GM21723 (cell line): ENCODE measurements around the gene ZDHHC7.

Experiments
- ATAC-seq: cut with Tn5 transposase; IDR thresholded peaks from one replicate; pipeline ENCODE4 v1.9.1; 2021; ENCODE audit warnings: mild to moderate bottlenecking, moderate library complexity; ENCODE audit not compliant: unreplicated experiment

The ZDHHC7 gene

GRCh38 chr16:84970447-84971127 lies 40.7 kb downstream of the ZDHHC7 start:
- no peak for ATAC-seq

GRCh38 chr16:84967828-84968227 lies 43.5 kb downstream of the ZDHHC7 start:
- no peak for ATAC-seq

GRCh38 chr16:84965428-84966415 lies 45.6 kb downstream of the ZDHHC7 start:
- ATAC-seq: no peak

- ATAC-seq: no peak
Measured at GRCh38 chr16:84964386-84965128, 46.8 kb downstream of the ZDHHC7 start.

GRCh38 chr16:84963066-84963465 lies 48.3 kb downstream of the ZDHHC7 start:
- ATAC-seq: no peak

GRCh38 chr16:84960942-84961341 lies 50.4 kb downstream of the ZDHHC7 start:
- no peak for ATAC-seq

GRCh38 chr16:84959784-84960417 lies 51.4 kb downstream of the ZDHHC7 start:
- ATAC-seq: no peak

GRCh38 chr16:84959045-84959576 lies 52.2 kb downstream of the ZDHHC7 start:
- ATAC-seq: no peak

- ATAC-seq: no peak
Measured at GRCh38 chr16:84957792-84958191, 53.5 kb downstream of the ZDHHC7 start.

GRCh38 chr16:84957192-84957591 lies 54.1 kb downstream of the ZDHHC7 start:
- no peak for ATAC-seq

- ATAC-seq: no peak
Measured at GRCh38 chr16:84955427-84955826, 55.9 kb downstream of the ZDHHC7 start.

- ATAC-seq: no peak
Measured at GRCh38 chr16:84953190-84953746, 58.1 kb downstream of the ZDHHC7 start.

- peak; percentile 66 for ATAC-seq
Measured at GRCh38 chr16:84952335-84953189, 58.8 kb downstream of the ZDHHC7 start.

GRCh38 chr16:84950906-84951305 lies 60.4 kb downstream of the ZDHHC7 start:
- ATAC-seq: no peak

GRCh38 chr16:84949772-84950436 lies 61.4 kb downstream of the ZDHHC7 start:
- no peak for ATAC-seq

GRCh38 chr16:84948851-84949610 lies 62.3 kb downstream of the ZDHHC7 start:
- no peak for ATAC-seq

GRCh38 chr16:84947996-84948850 lies 63.1 kb downstream of the ZDHHC7 start:
- no peak for ATAC-seq
